ENCODE data around the gene HMCN1. TPM values are rescaled to one million over a fixed set of nuclear protein-coding genes. Genes with fewer than 3 reads are reported as not detected.

Gene HMCN1
- total and polyA plus RNA-seq, 2 donors (not counting 1 experiment from before 2014, with no cell fraction given), result 6.8 to 21.0 TPM

- no peaks in the 10 kb centered on the region for H3K79me2 ChIP-seq (ENCODE audit: control insufficient read depth, insufficient read depth, low read length)
- no peak overlapping the region for H3K9ac ChIP-seq (ENCODE audit: insufficient read depth, low read length)
- no peaks in the 10 kb centered on the region for H3K36me3 ChIP-seq (ENCODE audit: control insufficient read depth, insufficient read depth, low read length)
- no peak overlapping the region for H3K4me3 ChIP-seq (replicated peaks in 1 of 4; ENCODE audit: control extremely low read depth in 1 of 4, insufficient read depth in 1 of 4, low read depth in 3 of 4, low read length in 4 of 4)
- no peaks in the 10 kb centered on the region for H3K4me1 ChIP-seq (ENCODE audit: control insufficient read depth, extremely low read depth, insufficient read depth, low read length)
- TF ChIP-seq, protein P1, sequence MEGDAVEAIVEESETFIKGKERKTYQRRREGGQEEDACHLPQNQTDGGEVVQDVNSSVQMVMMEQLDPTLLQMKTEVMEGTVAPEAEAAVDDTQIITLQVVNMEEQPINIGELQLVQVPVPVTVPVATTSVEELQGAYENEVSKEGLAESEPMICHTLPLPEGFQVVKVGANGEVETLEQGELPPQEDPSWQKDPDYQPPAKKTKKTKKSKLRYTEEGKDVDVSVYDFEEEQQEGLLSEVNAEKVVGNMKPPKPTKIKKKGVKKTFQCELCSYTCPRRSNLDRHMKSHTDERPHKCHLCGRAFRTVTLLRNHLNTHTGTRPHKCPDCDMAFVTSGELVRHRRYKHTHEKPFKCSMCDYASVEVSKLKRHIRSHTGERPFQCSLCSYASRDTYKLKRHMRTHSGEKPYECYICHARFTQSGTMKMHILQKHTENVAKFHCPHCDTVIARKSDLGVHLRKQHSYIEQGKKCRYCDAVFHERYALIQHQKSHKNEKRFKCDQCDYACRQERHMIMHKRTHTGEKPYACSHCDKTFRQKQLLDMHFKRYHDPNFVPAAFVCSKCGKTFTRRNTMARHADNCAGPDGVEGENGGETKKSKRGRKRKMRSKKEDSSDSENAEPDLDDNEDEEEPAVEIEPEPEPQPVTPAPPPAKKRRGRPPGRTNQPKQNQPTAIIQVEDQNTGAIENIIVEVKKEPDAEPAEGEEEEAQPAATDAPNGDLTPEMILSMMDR (conservative IDR thresholded peaks at IDR 0.05 in 1 of 2, IDR thresholded peaks at IDR 0.05 in 1 of 2; ENCODE audit: low read depth in 1 of 2, low read length in 2 of 2), result no peak
- no peak for TF ChIP-seq EZH2 (IDR thresholded peaks at IDR 0.05; ENCODE audit: low read length, missing control alignments)
- H3K9me3 ChIP-seq (ENCODE audit: control insufficient read depth, insufficient read depth, low read depth, low read length), result no peaks in the 10 kb centered on the region
- DNase-seq (ENCODE audit: low read depth in 2 of 2), result no peak
- no peak overlapping the region for H3K4me2 ChIP-seq (ENCODE audit: extremely low read depth, insufficient read depth, low read length)
- no peak overlapping the region for H3K27ac ChIP-seq (ENCODE audit: insufficient read depth, low read length)
- no peaks in the 10 kb centered on the region for H3K27me3 ChIP-seq (ENCODE audit: control insufficient read depth, insufficient read depth, low read length)
- H4K20me1 ChIP-seq (ENCODE audit: control insufficient read depth, extremely low read depth, insufficient read depth, low read length), result no peaks in the 10 kb centered on the region
- H2AFZ ChIP-seq (ENCODE audit: low read length), result no peak overlapping the region
These were observed 34.2 kb downstream of the HMCN1 start for GRCh38 chr1:185768371-185768770.

DNA sequence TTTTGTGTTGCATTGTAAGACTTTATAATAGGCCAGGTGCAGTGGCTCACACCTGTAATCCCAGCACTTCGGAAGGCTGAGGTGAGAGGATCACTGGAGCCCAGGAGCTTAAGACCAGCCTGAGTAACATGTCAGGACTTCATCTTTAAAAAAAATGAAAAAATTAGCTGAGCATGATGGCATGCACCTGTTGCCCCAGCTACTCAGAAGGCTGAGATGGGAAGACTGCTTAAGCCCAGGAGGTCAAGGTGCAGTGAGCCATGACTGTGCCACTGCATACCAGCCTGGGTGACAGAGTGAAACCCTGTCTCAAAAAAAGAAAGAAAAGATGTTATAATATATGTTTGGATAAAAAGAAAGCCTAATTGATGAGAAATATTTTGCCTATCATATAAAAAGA, 34.9 kb downstream of the HMCN1 start:
- no peaks in the 10 kb centered on the region for H3K4me1 ChIP-seq (ENCODE audit: control insufficient read depth, extremely low read depth, insufficient read depth, low read length)
- no peak overlapping the region for H3K9ac ChIP-seq (ENCODE audit: insufficient read depth, low read length)
- no peaks in the 10 kb centered on the region for H3K36me3 ChIP-seq (ENCODE audit: control insufficient read depth, insufficient read depth, low read length)
- H3K4me2 ChIP-seq (ENCODE audit: extremely low read depth, insufficient read depth, low read length), result no peak overlapping the region
- H4K20me1 ChIP-seq (ENCODE audit: control insufficient read depth, extremely low read depth, insufficient read depth, low read length), result no peaks in the 10 kb centered on the region
- no peak overlapping the region for H3K4me3 ChIP-seq (replicated peaks in 1 of 4; ENCODE audit: control extremely low read depth in 1 of 4, insufficient read depth in 1 of 4, low read depth in 3 of 4, low read length in 4 of 4)
- H2AFZ ChIP-seq (ENCODE audit: low read length), result no peak overlapping the region
- DNase-seq (ENCODE audit: low read depth in 2 of 2), result no peak
- H3K79me2 ChIP-seq (ENCODE audit: control insufficient read depth, insufficient read depth, low read length), result no peaks in the 10 kb centered on the region
- no peak overlapping the region for H3K27ac ChIP-seq (ENCODE audit: insufficient read depth, low read length)
- no peak for TF ChIP-seq EZH2 (IDR thresholded peaks at IDR 0.05; ENCODE audit: low read length, missing control alignments)
- TF ChIP-seq, protein P1 (conservative IDR thresholded peaks at IDR 0.05 in 1 of 2, IDR thresholded peaks at IDR 0.05 in 1 of 2; ENCODE audit: low read depth in 1 of 2, low read length in 2 of 2), result no peak
- no peaks in the 10 kb centered on the region for H3K27me3 ChIP-seq (ENCODE audit: control insufficient read depth, insufficient read depth, low read length)
- H3K9me3 ChIP-seq (ENCODE audit: control insufficient read depth, insufficient read depth, low read depth, low read length), result no peaks in the 10 kb centered on the region

DNA sequence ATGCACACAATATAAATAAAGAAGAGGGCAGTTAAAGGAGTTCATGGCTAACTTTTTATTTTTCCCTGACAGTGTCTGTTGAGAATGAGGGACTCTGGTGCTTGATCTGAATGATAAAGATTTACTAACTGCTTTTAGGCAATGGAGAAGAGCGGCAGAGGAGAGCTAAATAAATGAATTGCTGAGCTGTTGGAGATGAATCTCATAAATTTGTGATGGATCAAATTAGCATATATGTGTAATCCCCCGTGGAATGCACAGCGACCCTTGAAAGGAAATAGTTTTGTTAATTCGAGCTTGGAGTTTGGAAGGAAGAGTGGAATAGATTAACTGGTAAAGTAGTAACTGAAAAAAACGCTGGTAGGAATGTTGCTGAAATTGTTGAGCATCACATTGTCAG, 40.2 kb downstream of the HMCN1 start:
- Histone ChIP-seq H3K4me1 (ENCODE audit: control insufficient read depth, extremely low read depth, insufficient read depth, low read length) (no peaks in the 10 kb centered on the region), H3K27ac (ENCODE audit: insufficient read depth, low read length) (no peak overlapping the region), H3K27me3 (ENCODE audit: control insufficient read depth, insufficient read depth, low read length) (no peaks in the 10 kb centered on the region), H3K9ac (ENCODE audit: insufficient read depth, low read length) (no peak overlapping the region), H3K4me3 (replicated peaks in 1 of 4; ENCODE audit: control extremely low read depth in 1 of 4, insufficient read depth in 1 of 4, low read depth in 3 of 4, low read length in 4 of 4) (no peak overlapping the region), H4K20me1 (ENCODE audit: control insufficient read depth, extremely low read depth, insufficient read depth, low read length) (no peaks in the 10 kb centered on the region), H3K79me2 (ENCODE audit: control insufficient read depth, insufficient read depth, low read length) (no peaks in the 10 kb centered on the region), H3K9me3 (ENCODE audit: control insufficient read depth, insufficient read depth, low read depth, low read length) (no peaks in the 10 kb centered on the region), H2AFZ (ENCODE audit: low read length) (no peak overlapping the region), H3K4me2 (ENCODE audit: extremely low read depth, insufficient read depth, low read length) (no peak overlapping the region), H3K36me3 (ENCODE audit: control insufficient read depth, insufficient read depth, low read length) (no peaks in the 10 kb centered on the region)
- TF ChIP-seq, protein P1 (conservative IDR thresholded peaks at IDR 0.05 in 1 of 2, IDR thresholded peaks at IDR 0.05 in 1 of 2; ENCODE audit: low read depth in 1 of 2, low read length in 2 of 2), result no peak
- TF ChIP-seq EZH2 (IDR thresholded peaks at IDR 0.05; ENCODE audit: low read length, missing control alignments), result no peak
- DNase-seq (ENCODE audit: low read depth in 2 of 2), result peak in 1 of 2 donors; percentile 3
